ENCODE results near the gene LSM3. TPM values are rescaled to one million over a fixed set of nuclear protein-coding genes. Genes with fewer than 3 reads are reported as not detected.

LSM3 gene
- polyA plus RNA-seq, 2 donors: 5.3 to 10.8 TPM

GRCh38 chr3:14147617-14148016, 31.0 kb upstream of the LSM3 start:
- no peaks in the 10 kb centered on the region for H3K27me3 ChIP-seq (ENCODE audit: control insufficient read depth in 1 of 2, insufficient read depth in 2 of 2, low read length in 2 of 2)
- no peak overlapping the region for H3K27ac ChIP-seq (ENCODE audit: low read depth in 2 of 2, low read length in 1 of 2)
- no peak overlapping the region for H3K4me3 ChIP-seq (ENCODE audit: low read depth in 1 of 2, low read length in 2 of 2)
- peaks cover 0 to 9% of the 10 kb centered on the region in 2 donors for H3K4me1 ChIP-seq (ENCODE audit: control insufficient read depth in 2 of 2, insufficient read depth in 2 of 2, low read length in 1 of 2)
- H3K36me3 ChIP-seq (ENCODE audit: control insufficient read depth in 2 of 2, insufficient read depth in 2 of 2, low read length in 1 of 2): peaks cover 12 to 38% of the 10 kb centered on the region in 2 donors
- 83 to 86% methylated on average over 12 of the region's 12 CpGs for WGBS, 2 donors
- H3K9me3 ChIP-seq (ENCODE audit: control insufficient read depth in 2 of 2, insufficient read depth in 1 of 2, low read depth in 1 of 2, low read length in 1 of 2): no peaks in the 10 kb centered on the region

GRCh38 chr3:14148041-14148985, 30.3 kb upstream of the LSM3 start:
- peaks cover 0 to 9% of the 10 kb centered on the region in 2 donors for H3K4me1 ChIP-seq (ENCODE audit: control insufficient read depth in 2 of 2, insufficient read depth in 2 of 2, low read length in 1 of 2)
- no peaks in the 10 kb centered on the region for H3K9me3 ChIP-seq (ENCODE audit: control insufficient read depth in 2 of 2, insufficient read depth in 1 of 2, low read depth in 1 of 2, low read length in 1 of 2)
- peaks cover 12 to 39% of the 10 kb centered on the region in 2 donors for H3K36me3 ChIP-seq (ENCODE audit: control insufficient read depth in 2 of 2, insufficient read depth in 2 of 2, low read length in 1 of 2)
- no peaks in the 10 kb centered on the region for H3K27me3 ChIP-seq (ENCODE audit: control insufficient read depth in 1 of 2, insufficient read depth in 2 of 2, low read length in 2 of 2)
- H3K4me3 ChIP-seq (ENCODE audit: low read depth in 1 of 2, low read length in 2 of 2): no peak overlapping the region
- WGBS, 2 donors: 82 to 83% methylated on average over 28 of the region's 28 CpGs
- H3K27ac ChIP-seq (ENCODE audit: low read depth in 2 of 2, low read length in 1 of 2): no peak overlapping the region

DNA sequence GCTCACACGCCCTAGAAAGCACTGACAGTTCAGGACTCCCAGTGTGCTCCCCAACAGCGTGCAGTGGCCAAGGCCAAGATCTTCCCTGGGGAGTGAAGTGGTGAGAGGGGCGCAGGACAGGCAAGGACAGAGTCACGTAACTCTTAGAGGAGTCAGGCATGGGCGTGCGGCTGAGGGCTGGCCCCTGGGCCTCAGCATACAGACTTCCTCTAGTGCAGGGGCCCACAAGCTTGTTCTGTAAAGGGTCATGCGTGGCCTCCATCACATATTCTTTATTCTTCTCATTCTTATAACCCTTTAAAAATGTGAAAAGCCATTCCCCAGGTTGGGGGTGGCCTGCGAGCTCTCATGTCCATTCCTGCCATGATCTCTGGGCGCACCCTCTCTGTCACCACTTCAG, 28.5 kb upstream of the LSM3 start:
- WGBS, 2 donors: 94 to 97% methylated on average over 9 of the region's 9 CpGs
- no peaks in the 10 kb centered on the region for H3K9me3 ChIP-seq (ENCODE audit: control insufficient read depth in 2 of 2, insufficient read depth in 1 of 2, low read depth in 1 of 2, low read length in 1 of 2)
- H3K27me3 ChIP-seq (ENCODE audit: control insufficient read depth in 1 of 2, insufficient read depth in 2 of 2, low read length in 2 of 2): no peaks in the 10 kb centered on the region
- H3K4me1 ChIP-seq (ENCODE audit: control insufficient read depth in 2 of 2, insufficient read depth in 2 of 2, low read length in 1 of 2): peaks cover 0 to 4% of the 10 kb centered on the region in 2 donors
- H3K27ac ChIP-seq (ENCODE audit: low read depth in 2 of 2, low read length in 1 of 2): no peak overlapping the region
- peaks cover 15 to 47% of the 10 kb centered on the region in 2 donors for H3K36me3 ChIP-seq (ENCODE audit: control insufficient read depth in 2 of 2, insufficient read depth in 2 of 2, low read length in 1 of 2)
- no peak overlapping the region for H3K4me3 ChIP-seq (ENCODE audit: low read depth in 1 of 2, low read length in 2 of 2)

GRCh38 chr3:14150491-14151230, 28.0 kb upstream of the LSM3 start:
- no peaks in the 10 kb centered on the region for H3K9me3 ChIP-seq (ENCODE audit: control insufficient read depth in 2 of 2, insufficient read depth in 1 of 2, low read depth in 1 of 2, low read length in 1 of 2)
- H3K4me3 ChIP-seq (ENCODE audit: low read depth in 1 of 2, low read length in 2 of 2): no peak overlapping the region
- H3K27me3 ChIP-seq (ENCODE audit: control insufficient read depth in 1 of 2, insufficient read depth in 2 of 2, low read length in 2 of 2): no peaks in the 10 kb centered on the region
- H3K36me3 ChIP-seq (ENCODE audit: control insufficient read depth in 2 of 2, insufficient read depth in 2 of 2, low read length in 1 of 2): peaks cover 15 to 43% of the 10 kb centered on the region in 2 donors
- no peak overlapping the region for H3K27ac ChIP-seq (ENCODE audit: low read depth in 2 of 2, low read length in 1 of 2)
- peaks cover 0 to under 1% of the 10 kb centered on the region in 2 donors for H3K4me1 ChIP-seq (ENCODE audit: control insufficient read depth in 2 of 2, insufficient read depth in 2 of 2, low read length in 1 of 2)
- WGBS, 2 donors: 93% methylated on average over 9 of the region's 9 CpGs

GRCh38 chr3:14151471-14152083, 27.0 kb upstream of the LSM3 start:
- Histone ChIP-seq H3K4me1 (ENCODE audit: control insufficient read depth in 2 of 2, insufficient read depth in 2 of 2, low read length in 1 of 2) (no peaks in the 10 kb centered on the region), H3K27me3 (ENCODE audit: control insufficient read depth in 1 of 2, insufficient read depth in 2 of 2, low read length in 2 of 2) (no peaks in the 10 kb centered on the region), H3K27ac (ENCODE audit: low read depth in 2 of 2, low read length in 1 of 2) (no peak overlapping the region), H3K4me3 (ENCODE audit: low read depth in 1 of 2, low read length in 2 of 2) (no peak overlapping the region), H3K9me3 (ENCODE audit: control insufficient read depth in 2 of 2, insufficient read depth in 1 of 2, low read depth in 1 of 2, low read length in 1 of 2) (no peaks in the 10 kb centered on the region), H3K36me3 (ENCODE audit: control insufficient read depth in 2 of 2, insufficient read depth in 2 of 2, low read length in 1 of 2) (peaks cover 14 to 40% of the 10 kb centered on the region in 2 donors)
- WGBS, 2 donors: 90 to 92% methylated on average over 12 of the region's 12 CpGs

DNA sequence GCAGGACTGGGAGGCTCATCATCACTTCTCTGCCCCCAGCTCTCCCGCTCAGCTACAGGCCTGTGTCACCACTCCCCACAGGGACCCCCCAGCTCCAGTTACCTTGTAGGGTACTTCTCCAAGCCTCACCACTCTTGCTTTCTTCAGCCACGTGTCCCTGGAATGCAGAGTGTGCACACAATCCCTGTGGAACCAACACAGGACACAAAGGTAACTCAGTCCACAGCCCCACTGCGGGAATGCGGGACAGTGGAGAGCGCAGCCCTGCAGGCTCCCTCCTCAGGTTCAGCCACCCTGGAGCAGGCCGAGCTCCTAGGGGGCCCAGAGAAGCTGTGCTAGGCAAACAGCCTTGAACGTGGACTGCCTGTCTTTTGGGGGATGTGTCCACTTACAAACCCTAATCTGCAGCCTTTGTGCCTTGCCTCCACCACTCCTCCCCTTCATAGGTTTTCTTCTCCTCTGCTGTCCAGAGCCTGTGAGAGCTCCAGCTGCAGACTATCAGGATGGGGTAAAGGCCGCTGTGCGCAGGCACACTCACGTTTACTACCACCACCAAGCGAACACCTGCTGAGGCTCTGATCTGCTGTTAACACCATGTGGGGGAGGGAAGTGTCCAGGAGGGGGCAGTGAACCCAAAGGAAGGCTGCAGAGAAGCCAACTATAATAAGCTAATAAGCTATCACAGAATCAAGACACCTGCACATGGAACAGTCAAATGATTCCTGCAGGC, 26.2 kb upstream of the LSM3 start:
- Histone ChIP-seq H3K27me3 (ENCODE audit: control insufficient read depth in 1 of 2, insufficient read depth in 2 of 2, low read length in 2 of 2) (no peaks in the 10 kb centered on the region), H3K27ac (ENCODE audit: low read depth in 2 of 2, low read length in 1 of 2) (no peak overlapping the region), H3K4me3 (ENCODE audit: low read depth in 1 of 2, low read length in 2 of 2) (no peak overlapping the region), H3K36me3 (ENCODE audit: control insufficient read depth in 2 of 2, insufficient read depth in 2 of 2, low read length in 1 of 2) (peaks cover 11 to 37% of the 10 kb centered on the region in 2 donors), H3K9me3 (ENCODE audit: control insufficient read depth in 2 of 2, insufficient read depth in 1 of 2, low read depth in 1 of 2, low read length in 1 of 2) (no peaks in the 10 kb centered on the region), H3K4me1 (ENCODE audit: control insufficient read depth in 2 of 2, insufficient read depth in 2 of 2, low read length in 1 of 2) (no peaks in the 10 kb centered on the region)
- 86 to 88% methylated on average over 11 of the region's 11 CpGs for WGBS, 2 donors

- Histone ChIP-seq H3K4me3 (ENCODE audit: low read depth in 1 of 2, low read length in 2 of 2) (no peak overlapping the region), H3K27me3 (ENCODE audit: control insufficient read depth in 1 of 2, insufficient read depth in 2 of 2, low read length in 2 of 2) (no peaks in the 10 kb centered on the region), H3K9me3 (ENCODE audit: control insufficient read depth in 2 of 2, insufficient read depth in 1 of 2, low read depth in 1 of 2, low read length in 1 of 2) (no peaks in the 10 kb centered on the region), H3K27ac (ENCODE audit: low read depth in 2 of 2, low read length in 1 of 2) (no peak overlapping the region), H3K36me3 (ENCODE audit: control insufficient read depth in 2 of 2, insufficient read depth in 2 of 2, low read length in 1 of 2) (peaks cover 16 to 34% of the 10 kb centered on the region in 2 donors), H3K4me1 (ENCODE audit: control insufficient read depth in 2 of 2, insufficient read depth in 2 of 2, low read length in 1 of 2) (no peaks in the 10 kb centered on the region)
- WGBS, 2 donors: 74 to 77% methylated on average over 4 of the region's 4 CpGs
Measured at GRCh38 chr3:14152963-14153355, 25.7 kb upstream of the LSM3 start.

DNA sequence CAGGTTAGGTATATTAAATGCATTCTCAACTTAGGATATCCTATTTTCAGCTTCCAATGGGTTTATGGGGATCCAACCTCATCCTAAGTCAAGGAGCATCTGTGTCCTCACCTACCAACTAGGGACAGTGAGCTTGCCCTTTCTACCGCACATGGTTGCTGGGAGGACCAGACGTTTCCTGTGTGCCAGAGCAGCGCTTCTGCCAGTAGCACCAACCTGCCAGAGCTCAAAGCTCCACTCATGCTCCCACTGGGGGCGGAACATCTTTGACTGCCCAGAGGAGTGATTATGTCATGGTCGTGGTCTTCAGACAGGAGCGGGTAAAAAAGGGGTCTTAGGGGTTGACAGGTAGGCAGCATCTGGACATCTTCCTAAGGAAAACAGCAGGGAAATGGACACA, 25.0 kb upstream of the LSM3 start:
- Histone ChIP-seq H3K27ac (ENCODE audit: low read depth in 2 of 2, low read length in 1 of 2) (no peak overlapping the region), H3K4me3 (ENCODE audit: low read depth in 1 of 2, low read length in 2 of 2) (no peak overlapping the region), H3K27me3 (ENCODE audit: control insufficient read depth in 1 of 2, insufficient read depth in 2 of 2, low read length in 2 of 2) (no peaks in the 10 kb centered on the region), H3K36me3 (ENCODE audit: control insufficient read depth in 2 of 2, insufficient read depth in 2 of 2, low read length in 1 of 2) (peaks cover 20 to 35% of the 10 kb centered on the region in 2 donors), H3K4me1 (ENCODE audit: control insufficient read depth in 2 of 2, insufficient read depth in 2 of 2, low read length in 1 of 2) (no peaks in the 10 kb centered on the region), H3K9me3 (ENCODE audit: control insufficient read depth in 2 of 2, insufficient read depth in 1 of 2, low read depth in 1 of 2, low read length in 1 of 2) (no peaks in the 10 kb centered on the region)
- 92 to 93% methylated on average over 6 of the region's 6 CpGs for WGBS, 2 donors

DNA sequence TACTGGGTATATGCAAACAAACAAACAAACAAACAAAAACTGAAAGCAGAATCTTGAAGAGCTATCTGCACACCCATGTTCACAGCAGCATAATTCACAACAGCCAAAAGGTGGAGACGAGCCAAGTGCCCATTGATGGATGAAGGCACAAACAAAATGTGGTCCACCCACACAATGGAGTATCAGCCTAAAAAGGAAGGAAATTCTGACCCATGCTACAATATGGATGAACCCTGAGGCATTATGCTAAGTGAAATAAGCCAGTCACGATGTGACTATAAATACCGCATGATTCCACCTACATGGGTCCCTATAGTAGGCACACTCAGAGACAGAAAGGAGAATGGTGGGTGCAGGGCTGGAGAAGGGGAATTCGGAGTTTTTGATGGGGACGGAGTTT, 24.3 kb upstream of the LSM3 start:
- WGBS, 2 donors: 88% methylated on average over 5 of the region's 5 CpGs
- H3K4me1 ChIP-seq (ENCODE audit: control insufficient read depth in 2 of 2, insufficient read depth in 2 of 2, low read length in 1 of 2): no peaks in the 10 kb centered on the region
- H3K36me3 ChIP-seq (ENCODE audit: control insufficient read depth in 2 of 2, insufficient read depth in 2 of 2, low read length in 1 of 2): peaks cover 22 to 36% of the 10 kb centered on the region in 2 donors

More for the DNA sequence above, 24.3 kb upstream of the LSM3 start:
- H3K4me3 ChIP-seq (ENCODE audit: low read depth in 1 of 2, low read length in 2 of 2): no peak overlapping the region
- no peaks in the 10 kb centered on the region for H3K27me3 ChIP-seq (ENCODE audit: control insufficient read depth in 1 of 2, insufficient read depth in 2 of 2, low read length in 2 of 2)
- no peaks in the 10 kb centered on the region for H3K9me3 ChIP-seq (ENCODE audit: control insufficient read depth in 2 of 2, insufficient read depth in 1 of 2, low read depth in 1 of 2, low read length in 1 of 2)
- no peak overlapping the region for H3K27ac ChIP-seq (ENCODE audit: low read depth in 2 of 2, low read length in 1 of 2)

Data from esophagus (tissue), 2 donors.